ENCODE measurements around the gene SKA1.

GRCh38 chr18:50410894-50411293 is 36.0 kb downstream of the SKA1 start:
- TF ChIP-seq GATA2 (IDR thresholded peaks at IDR 0.05; ENCODE audit: low read depth, low read length) (no peak), GATA3 (IDR thresholded peaks at IDR 0.05; ENCODE audit: low read depth, low read length) (no peak)
